HG02678 (cell line): ENCODE data around the gene SLC25A21.

Experiments
- ATAC-seq: cut with Tn5 transposase; IDR thresholded peaks from one replicate; pipeline ENCODE4 v1.9.1; 2021; ENCODE audit warnings: mild to moderate bottlenecking, moderate library complexity; ENCODE audit not compliant: unreplicated experiment

The SLC25A21 gene

GRCh38 chr14:37144729-37145363, 27.6 kb downstream of the SLC25A21 start:
- ATAC-seq = no peak

DNA sequence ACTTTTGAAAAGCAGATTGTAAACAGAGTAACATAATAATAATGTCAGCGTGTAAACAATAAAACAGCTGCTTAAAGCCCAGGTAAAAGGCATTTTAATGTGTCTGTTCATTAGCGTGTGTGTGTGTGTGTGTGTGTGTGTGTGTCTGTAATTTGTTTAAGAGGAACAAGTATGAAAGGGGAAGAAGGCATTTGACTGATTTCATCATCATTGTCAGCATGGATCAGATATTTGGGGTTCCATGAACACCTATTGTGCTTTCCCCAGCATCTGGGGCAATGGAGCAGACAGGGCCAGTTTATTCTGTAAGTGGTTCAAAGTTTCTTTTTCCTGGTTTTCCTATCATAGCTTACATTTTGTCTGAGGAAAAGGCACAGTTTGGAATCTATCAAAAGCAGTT, 28.9 kb downstream of the SLC25A21 start:
- ATAC-seq = no peak

DNA sequence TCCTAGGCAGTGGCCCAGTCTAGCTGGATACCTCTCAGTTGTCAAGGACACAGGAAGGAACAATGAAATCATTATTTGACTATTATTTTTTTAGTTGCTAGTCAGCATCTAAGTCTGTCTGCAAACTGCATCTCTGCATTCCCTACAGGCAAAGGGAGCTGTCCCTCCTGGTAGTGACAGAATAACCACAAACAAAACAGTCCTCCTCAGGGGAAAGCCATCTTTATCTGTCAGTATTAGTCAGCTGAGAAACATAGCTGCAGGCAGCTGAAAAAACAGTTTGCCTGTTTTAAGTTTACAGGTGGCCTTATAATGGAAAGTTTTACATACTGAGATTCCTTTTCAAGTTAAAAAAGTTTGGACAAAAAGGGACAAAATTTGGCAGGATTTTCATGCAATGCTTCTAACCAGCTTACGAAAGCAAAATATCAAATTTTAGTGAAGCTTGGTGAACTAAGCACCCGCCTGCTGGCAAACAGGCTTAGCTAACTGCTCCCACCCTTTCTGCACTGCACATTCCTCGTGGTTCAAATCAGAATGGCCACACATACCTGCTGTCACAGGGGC, 29.5 kb downstream of the SLC25A21 start:
- no peak for ATAC-seq

DNA sequence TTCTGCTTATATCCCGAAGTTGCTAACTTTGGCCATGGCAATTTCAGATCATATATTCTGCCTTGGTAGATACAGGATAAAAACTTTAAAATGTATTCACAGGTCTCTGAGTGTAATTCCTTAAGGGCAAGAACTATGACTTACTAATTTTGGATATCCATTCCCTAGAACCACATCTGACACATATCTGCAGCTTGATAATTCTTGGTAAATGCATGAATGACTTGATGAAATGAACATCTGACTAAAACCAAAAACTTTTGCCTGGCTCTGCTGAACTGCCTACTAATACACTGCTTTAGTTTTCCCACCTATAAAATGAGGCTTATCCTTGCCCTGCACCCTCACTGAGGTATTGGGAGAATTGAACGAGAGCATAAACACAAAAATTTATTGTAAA, 32.2 kb downstream of the SLC25A21 start:
- ATAC-seq = no peak

- ATAC-seq = no peak
These were observed 32.7 kb downstream of the SLC25A21 start for GRCh38 chr14:37139710-37140109.

DNA sequence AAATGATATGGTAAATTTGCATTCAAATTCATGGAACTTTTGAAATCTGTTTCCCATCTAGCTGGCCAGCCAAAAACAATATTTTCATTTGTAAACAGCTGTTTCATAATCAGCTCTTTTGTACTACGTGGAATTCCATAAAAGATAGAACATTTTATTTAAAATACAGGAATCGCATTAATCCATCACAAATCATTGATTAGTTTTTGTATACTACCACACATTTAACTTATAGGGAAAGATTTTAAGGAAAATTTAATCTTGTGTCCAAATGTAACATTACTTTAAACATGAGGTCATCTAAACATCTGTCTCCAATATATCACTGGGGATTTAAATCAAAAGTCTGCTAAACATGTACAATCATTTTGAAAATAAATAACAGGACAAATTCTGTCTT, 33.5 kb downstream of the SLC25A21 start:
- ATAC-seq = no peak

GRCh38 chr14:37133284-37133913, 39.0 kb downstream of the SLC25A21 start:
- ATAC-seq = no peak

DNA sequence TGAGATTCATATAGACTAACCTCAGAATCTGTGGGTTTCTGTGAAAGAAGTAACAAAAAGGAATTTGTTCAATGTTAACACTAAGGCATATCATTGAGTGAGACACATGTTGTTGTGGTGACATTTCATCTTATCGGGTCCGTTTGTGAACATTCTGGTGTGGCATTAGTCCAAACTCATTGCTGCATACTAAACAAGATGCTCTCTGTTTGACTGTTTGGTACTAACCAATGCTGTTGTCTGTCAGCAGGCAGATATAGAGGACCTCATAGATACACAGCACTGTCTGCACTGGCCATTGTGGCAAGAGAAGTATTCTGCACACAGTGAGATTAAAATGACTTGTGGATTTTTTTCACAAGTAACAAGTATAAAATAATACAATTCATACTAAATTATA, 41.2 kb downstream of the SLC25A21 start:
- ATAC-seq = no peak

GRCh38 chr14:37129047-37129446, 43.4 kb downstream of the SLC25A21 start:
- no peak for ATAC-seq

DNA sequence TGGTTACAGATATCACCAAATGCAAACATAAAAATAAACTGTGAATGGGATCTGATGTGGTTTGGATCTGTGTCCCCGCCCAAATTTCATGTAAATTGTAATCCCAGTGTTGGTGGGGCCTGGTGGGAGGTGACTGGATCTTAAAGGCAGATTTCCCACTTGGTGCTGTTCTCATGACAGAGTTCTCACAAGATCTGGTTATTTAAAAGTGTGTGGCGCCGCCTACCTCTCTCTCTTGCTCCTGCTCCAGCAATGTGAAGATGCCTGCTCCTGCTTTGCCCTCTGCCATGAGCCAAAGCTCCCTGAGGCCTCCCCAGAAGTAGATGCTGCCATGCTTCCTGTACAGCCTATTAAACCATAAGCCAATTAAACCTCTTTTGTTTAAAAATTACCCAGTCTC, 47.8 kb downstream of the SLC25A21 start:
- ATAC-seq = no peak

DNA sequence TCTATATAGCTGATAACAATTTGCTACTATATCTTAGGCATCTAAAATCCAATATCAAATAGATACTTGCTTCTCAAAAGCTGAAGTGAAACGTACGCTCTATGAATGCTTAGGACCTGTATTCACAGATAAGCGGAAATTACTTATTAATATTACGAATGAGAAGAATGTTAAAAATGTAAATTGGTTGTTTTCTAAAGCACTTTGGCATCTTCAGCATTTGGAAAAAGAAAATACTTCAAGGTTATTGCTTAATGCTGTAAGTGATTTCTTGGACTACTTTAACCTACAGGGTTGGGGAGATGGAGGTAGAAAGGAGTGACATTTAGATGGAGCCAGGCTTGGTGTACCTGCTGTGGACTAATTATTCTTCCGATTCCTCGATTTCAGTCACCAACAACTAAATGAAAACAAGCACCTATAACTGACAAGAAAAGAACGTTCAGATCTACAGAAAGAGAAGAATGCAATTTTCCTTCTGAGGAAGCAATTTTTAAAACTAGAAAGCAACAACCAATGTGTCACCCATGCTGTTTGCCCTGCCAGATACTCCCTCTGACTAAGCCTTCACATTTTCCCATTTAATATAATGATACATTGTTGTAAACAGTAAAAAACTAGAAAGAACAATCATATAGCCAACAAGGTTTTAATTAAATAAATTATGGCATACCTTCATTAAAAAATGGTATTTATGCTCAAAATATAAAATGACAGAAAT, 49.3 kb downstream of the SLC25A21 start:
- ATAC-seq = no peak

GRCh38 chr14:37122288-37122687, 50.1 kb downstream of the SLC25A21 start:
- ATAC-seq = no peak

GRCh38 chr14:37118673-37119366, 53.6 kb downstream of the SLC25A21 start:
- ATAC-seq = no peak

- no peak for ATAC-seq
These were observed 55.2 kb downstream of the SLC25A21 start for GRCh38 chr14:37116933-37117849.

GRCh38 chr14:37115406-37115805, 57.0 kb downstream of the SLC25A21 start:
- no peak for ATAC-seq

GRCh38 chr14:37114559-37114958, 57.8 kb downstream of the SLC25A21 start:
- no peak for ATAC-seq

DNA sequence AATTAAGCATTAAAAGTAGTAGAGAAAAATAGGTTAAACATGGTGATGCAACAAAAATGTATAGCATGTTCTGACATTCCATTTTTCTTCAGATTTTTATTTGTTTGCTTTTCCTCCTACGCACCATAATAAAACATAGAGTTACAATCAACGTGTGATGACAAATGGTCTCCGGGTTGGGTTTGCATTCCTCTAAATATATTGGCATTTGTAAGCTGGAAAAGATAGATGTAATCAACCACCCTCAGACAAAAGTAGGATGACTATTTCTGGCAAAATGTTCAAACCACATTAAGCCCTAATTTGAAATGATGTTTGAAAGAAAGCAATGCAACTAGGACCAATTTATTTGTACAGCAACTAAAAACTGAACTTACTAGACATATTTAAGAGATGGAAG, 58.4 kb downstream of the SLC25A21 start:
- no peak for ATAC-seq

DNA sequence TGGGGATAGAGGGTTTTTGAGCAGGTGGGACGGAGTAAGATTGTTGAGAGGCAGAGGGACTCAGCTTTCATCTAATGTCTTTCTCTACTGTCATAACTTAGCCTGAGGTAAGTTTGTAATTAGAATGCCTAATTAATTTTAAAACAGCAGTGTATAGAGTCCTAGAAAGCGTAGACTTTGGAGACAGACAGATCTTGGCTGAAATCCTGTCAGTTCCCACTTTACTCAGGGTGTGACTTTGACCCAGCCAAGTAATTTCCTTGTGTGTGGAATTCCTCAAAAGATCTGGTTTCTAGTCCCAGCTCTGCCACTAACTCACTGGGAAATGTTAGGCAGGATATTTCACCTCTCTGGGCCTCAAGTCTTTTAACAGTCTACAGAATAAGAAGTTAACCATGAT, 74.3 kb downstream of the SLC25A21 start:
- no peak for ATAC-seq

DNA sequence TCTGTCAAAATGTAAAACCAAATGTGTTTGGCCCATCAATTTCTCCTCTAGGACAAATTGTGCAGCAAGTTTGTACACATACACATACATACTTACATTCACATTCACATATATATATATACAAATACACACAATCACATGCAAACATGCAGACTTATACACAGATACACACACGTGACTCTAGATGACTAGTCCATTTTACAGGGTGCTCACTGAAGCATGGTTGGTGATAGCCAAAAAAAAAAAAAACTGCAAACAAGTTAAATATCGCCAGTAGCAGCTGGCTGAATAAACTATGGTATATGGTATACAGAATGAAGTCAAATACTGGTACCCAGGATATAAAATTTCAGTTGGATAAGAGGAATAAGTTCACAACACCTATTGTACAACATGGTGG, 77.9 kb downstream of the SLC25A21 start:
- ATAC-seq = no peak

GRCh38 chr14:37093364-37093763, 79.0 kb downstream of the SLC25A21 start:
- ATAC-seq = no peak
